GM12874 (cell line): ENCODE data around the gene SOX6.

Experiments
- CTCF ChIP-seq: IDR thresholded peaks from 2 replicates; pipeline ENCODE4 v1.5.1; 2011; ENCODE audit warnings: low read depth, mild to moderate bottlenecking, control low read depth, low read length, moderate library complexity; ENCODE audit not compliant: insufficient read depth

The SOX6 gene

GRCh38 chr11:16080688-16081381, 275.5 kb downstream of the SOX6 start:
- TF ChIP-seq CTCF, result no peak

GRCh38 chr11:16078936-16079335, 277.4 kb downstream of the SOX6 start:
- TF ChIP-seq CTCF, result no peak

GRCh38 chr11:16070573-16070972, 285.8 kb downstream of the SOX6 start:
- no peak for TF ChIP-seq CTCF

GRCh38 chr11:16059332-16059731, 297.0 kb downstream of the SOX6 start:
- no peak for TF ChIP-seq CTCF

- no peak for TF ChIP-seq CTCF
Measured at GRCh38 chr11:16058671-16059070, 297.7 kb downstream of the SOX6 start.

- TF ChIP-seq CTCF, result no peak
Measured at GRCh38 chr11:16052750-16053149, 303.6 kb downstream of the SOX6 start.

GRCh38 chr11:16049611-16050010, 306.7 kb downstream of the SOX6 start:
- TF ChIP-seq CTCF, result no peak
